Measurements from ENCODE around the gene MKLN1.
"Not testable (repeated sequence)": the region's sequence is repeated elsewhere in the genome, so short reads cannot be mapped to it uniquely, and the experiment has no call there.

MKLN1 gene

GRCh38 chr7:131385039-131385605 lies 57.4 kb downstream of the MKLN1 start:
- DNase-seq: no peak
- intact Hi-C loops (cut with DNase I): no loop called here

- DNase-seq: no peak
- intact Hi-C loops (cut with DNase I): no loop called here
These were observed 60.5 kb downstream of the MKLN1 start for GRCh38 chr7:131388126-131388525.

- no peak for DNase-seq
- intact Hi-C loops (cut with DNase I): no loop called here
These were observed 62.6 kb downstream of the MKLN1 start for GRCh38 chr7:131390275-131390674.

- intact Hi-C loops (cut with DNase I): no loop called here
These were observed 63.5 kb downstream of the MKLN1 start for GRCh38 chr7:131391145-131391544.

GRCh38 chr7:131400681-131401176 lies 73.1 kb downstream of the MKLN1 start:
- intact Hi-C loops (cut with DNase I): no loop called here
- DNase-seq: no peak

More at GRCh38 chr7:131391145-131391544, 63.5 kb downstream of the MKLN1 start:
- DNase-seq: no peak

- no peak for DNase-seq
- intact Hi-C loops (cut with DNase I): no loop called here
These were observed 73.5 kb downstream of the MKLN1 start for GRCh38 chr7:131401194-131401593.

GRCh38 chr7:131403322-131403721 lies 75.6 kb downstream of the MKLN1 start:
- DNase-seq: no peak
- intact Hi-C loops (cut with DNase I): no loop called here

GRCh38 chr7:131404226-131404911 lies 76.7 kb downstream of the MKLN1 start:
- DNase-seq: no peak
- intact Hi-C loops (cut with DNase I): no loop called here

GRCh38 chr7:131409129-131409766 lies 81.6 kb downstream of the MKLN1 start:
- intact Hi-C loops (cut with DNase I): no loop called here
- no peak for DNase-seq

- intact Hi-C loops (cut with DNase I): no loop called here
- no peak for DNase-seq
These were observed 84.4 kb downstream of the MKLN1 start for GRCh38 chr7:131412031-131412430.

- DNase-seq: no peak
- intact Hi-C loops (cut with DNase I): no loop called here
These were observed 86.0 kb downstream of the MKLN1 start for GRCh38 chr7:131413711-131414110.

- intact Hi-C loops (cut with DNase I): loop anchor here (5.0 to 10.0 kb wide), 4 partner anchors 97 to 520 kb away; partner anchors contain the start of gene MKLN1
- DNase-seq: no peak
These were observed 96.6 kb downstream of the MKLN1 start for GRCh38 chr7:131424219-131424822.

- no peak for DNase-seq
- intact Hi-C loops (cut with DNase I): loop anchor here (10.0 kb wide), 1 partner anchor 521 kb away; no protein-coding TSS in a partner anchor
These were observed 98.3 kb downstream of the MKLN1 start for GRCh38 chr7:131425992-131426391.

GRCh38 chr7:131430826-131431225 lies 103.2 kb downstream of the MKLN1 start:
- DNase-seq: not testable (repeated sequence)

GRCh38 chr7:131431289-131431688 lies 103.6 kb downstream of the MKLN1 start:
- intact Hi-C loops (cut with DNase I): loop anchor here (5.0 kb wide), 1 partner anchor 66 kb away; no protein-coding TSS in a partner anchor
- DNase-seq: peak in 8 of 10 donors; percentile 48 to 93 (median 60)

More at GRCh38 chr7:131430826-131431225, 103.2 kb downstream of the MKLN1 start:
- intact Hi-C loops (cut with DNase I): loop anchor here (5.0 kb wide), 1 partner anchor 66 kb away; no protein-coding TSS in a partner anchor

- intact Hi-C loops (cut with DNase I): loop anchor here (5.0 kb wide), 1 partner anchor 66 kb away; no protein-coding TSS in a partner anchor
- no peak for DNase-seq
These were observed 104.1 kb downstream of the MKLN1 start for GRCh38 chr7:131431756-131432155.

- intact Hi-C loops (cut with DNase I): no loop called here
These were observed 108.7 kb downstream of the MKLN1 start for GRCh38 chr7:131436384-131436783.

GRCh38 chr7:131438969-131439368 lies 111.3 kb downstream of the MKLN1 start:
- intact Hi-C loops (cut with DNase I): no loop called here
- no peak for DNase-seq

More at GRCh38 chr7:131436384-131436783, 108.7 kb downstream of the MKLN1 start:
- DNase-seq: no peak

- no peak for DNase-seq
These were observed 115.8 kb downstream of the MKLN1 start for GRCh38 chr7:131443496-131443895.

GRCh38 chr7:131444683-131445082 lies 117.0 kb downstream of the MKLN1 start:
- intact Hi-C loops (cut with DNase I): no loop called here
- no peak for DNase-seq

More at GRCh38 chr7:131443496-131443895, 115.8 kb downstream of the MKLN1 start:
- intact Hi-C loops (cut with DNase I): no loop called here

Data from posterior cingulate gyrus (tissue), 11 donors.